K562 (cell line): Measurements from ENCODE around the gene NUAK2. TPM values are rescaled to one million over a fixed set of nuclear protein-coding genes. Genes with fewer than 3 reads are reported as not detected.

ENCODE experiments used
- ATAC-seq: fragments of 200-7000 bp; cut with Tn5 transposase; 3 replicates; pipeline ENCODE4 v1.9.1; 2020; ENCODE audit warnings: moderate library complexity
- BruUV-seq: library from RNA; stranded (reverse); fragments of 400-500 nt; replicated peaks from 2 replicates; lab custom pipeline; 2021; lab: Mats Ljungman, UMichigan
- CTCF ChIA-PET: fragments of 300-600 bp; formaldehyde crosslinking; extraction: SDS; loops from one replicate; lab custom pipeline; 2021; ENCODE audit warnings: low intra/inter-chr PET ratio; lab: Yijun Ruan, JAX
- POLR2A ChIA-PET: fragments of 300-600, 350-650 bp; sonication (Branson Sonifier 250); formaldehyde crosslinking; extraction: SDS; loops from one replicate; lab custom pipeline; 2021; ENCODE audit warnings: antibody characterized with exemption, inconsistent platforms; lab: Yijun Ruan, JAX
- DNase-seq, 4 experiments: peaks; one replicate each; pipeline versions ENCODE4 v3.0.0 to v3.0.0-alpha.2; 2011 to 2018; ENCODE audit warnings: low spot score in 3 of 4, mixed read lengths in 3 of 4; ENCODE audit errors: extremely low read depth in 1 of 4
- FAIRE-seq: peaks from 2 replicates; lab custom pipeline; 2011; peaks lifted over from hg19 to GRCh38; lab: Jason Lieb, UNC
- H2AFZ ChIP-seq: 2 replicates; pipeline ENCODE4 v1.6.0; 2011; ENCODE audit warnings: low read depth, low read length, control low read depth, inconsistent platforms
- H3K27ac ChIP-seq: fragments of 200-600 bp; 3 replicates; pipeline ENCODE4 v1.8.0; 2011; ENCODE audit warnings: low read depth, mild to moderate bottlenecking, control low read depth, inconsistent platforms, low read length, moderate library complexity, mixed read lengths; ENCODE audit errors: extremely low read depth
- H3K27me3 ChIP-seq, 2 experiments: fragments of 300-600 bp in 1 of 2; 2 replicates in 1 of 2; 3 replicates in 1 of 2; pipeline versions ENCODE4 v1.6.0 to v1.8.0; 2011; ENCODE audit warnings: inconsistent platforms in 2 of 2, low read length in 2 of 2, mild to moderate bottlenecking in 1 of 2, mixed read lengths in 1 of 2, moderate library complexity in 1 of 2; ENCODE audit not compliant: control insufficient read depth in 2 of 2, insufficient read depth in 2 of 2
- H3K36me3 ChIP-seq: fragments of 300-600 bp; 3 replicates; pipeline ENCODE4 v1.8.0; 2011; ENCODE audit warnings: mild to moderate bottlenecking, low read length, inconsistent platforms; ENCODE audit not compliant: control insufficient read depth, insufficient read depth
- H3K4me1 ChIP-seq, 2 experiments: fragments of 200-600 bp in 1 of 2; replicated peaks in 1 of 2; 2 replicates in 1 of 2; 3 replicates in 1 of 2; pipeline versions ENCODE4 v1.5.1 to v1.8.0; 2011; ENCODE audit warnings: inconsistent platforms in 2 of 2, low read length in 2 of 2, mild to moderate bottlenecking in 1 of 2, mixed read lengths in 1 of 2, moderate library complexity in 1 of 2; ENCODE audit not compliant: control insufficient read depth in 2 of 2, insufficient read depth in 2 of 2
- H3K4me2 ChIP-seq: 2 replicates; pipeline ENCODE4 v1.6.1; 2011; ENCODE audit warnings: low read length, control low read depth, inconsistent platforms, mixed read lengths; ENCODE audit not compliant: insufficient read depth
- H3K4me3 ChIP-seq: fragments of 200-600 bp; sonication (generic), shearing (Covaris generic); 2 replicates; pipeline ENCODE4 v1.5.1; 2016; ENCODE audit warnings: control low read depth, inconsistent platforms
- H3K79me2 ChIP-seq: fragments of 200-600 bp; 3 replicates; pipeline ENCODE4 v1.8.0; 2011; ENCODE audit warnings: low read length, inconsistent platforms; ENCODE audit not compliant: control insufficient read depth, insufficient read depth
- H3K9ac ChIP-seq, 2 experiments: 2 replicates each; pipeline versions ENCODE4 v1.6.0 to v1.6.1; 2011; ENCODE audit warnings: low read depth in 2 of 2, low read length in 2 of 2, control low read depth in 1 of 2, inconsistent platforms in 1 of 2, mild to moderate bottlenecking in 1 of 2, mixed read lengths in 1 of 2; ENCODE audit not compliant: insufficient read depth in 1 of 2
- H3K9me1 ChIP-seq: one replicate; pipeline ENCODE4 v1.6.0; 2011; ENCODE audit warnings: inconsistent platforms, mild to moderate bottlenecking, low read length, moderate library complexity; ENCODE audit not compliant: control insufficient read depth, insufficient read depth
- H3K9me3 ChIP-seq: replicated peaks from 2 replicates; pipeline ENCODE4 v1.5.1; 2011; ENCODE audit warnings: low read depth, low read length, inconsistent platforms; ENCODE audit not compliant: control insufficient read depth, insufficient read depth
- H4K20me1 ChIP-seq: replicated peaks from 2 replicates; pipeline ENCODE4 v1.6.1; 2011; ENCODE audit warnings: low read length, inconsistent platforms, mixed read lengths; ENCODE audit not compliant: control insufficient read depth, insufficient read depth
- CTCF ChIP-seq, 3 experiments: IDR thresholded peaks in 2 of 3; conservative IDR thresholded peaks in 1 of 3; 2 replicates each; pipeline ENCODE4 v1.5.1; 2011 to 2012; ENCODE audit warnings: low read length in 3 of 3, mild to moderate bottlenecking in 3 of 3, control low read depth in 2 of 3, improper control_type of control experiment in 1 of 3, inconsistent platforms in 1 of 3, low read depth in 1 of 3, mixed read lengths in 1 of 3, moderate library complexity in 1 of 3; ENCODE audit not compliant: insufficient read depth in 2 of 3
- SIRT6 ChIP-seq: IDR thresholded peaks from one replicate; pipeline ENCODE4 v1.6.1; 2012; ENCODE audit warnings: low read depth, mild to moderate bottlenecking, control low read depth, inconsistent platforms, low read length, moderate library complexity
- SRSF1 ChIP-seq: fragments of 200-400 bp; formaldehyde crosslinking; IDR thresholded peaks from 2 replicates; pipeline ENCODE4 v1.6.1; 2017; ENCODE audit warnings: mild to moderate bottlenecking, low read depth, low read length, moderate library complexity
- XRCC3 ChIP-seq: fragments of 450-650 bp; IDR thresholded peaks from 2 replicates; pipeline ENCODE4 v1.6.1; 2017; ENCODE audit warnings: mild to moderate bottlenecking, moderate library complexity
- ZNF140 ChIP-seq: fragments of 250-450 bp; sonication (Bioruptor Pico); IDR thresholded peaks from 2 replicates; pipeline ENCODE4 v1.8.0; 2021; ENCODE audit warnings: moderate library complexity, mild to moderate bottlenecking, inconsistent platforms
- ZNF165 ChIP-seq: fragments of 250-450 bp; sonication (Bioruptor Pico); IDR thresholded peaks from 2 replicates; pipeline ENCODE4 v1.4.0; 2020; ENCODE audit warnings: borderline replicate concordance
- ZNF354B ChIP-seq: fragments of 250-450 bp; sonication (Bioruptor Pico); IDR thresholded peaks from 2 replicates; pipeline ENCODE4 v1.4.0; 2020
- ZNF449 ChIP-seq: fragments of 250-450 bp; sonication (Bioruptor Pico); IDR thresholded peaks from 2 replicates; pipeline ENCODE4 v1.8.0; 2022; ENCODE audit warnings: moderate library complexity, mild to moderate bottlenecking, inconsistent platforms
- WGBS: fragments of 100-300 bp; shearing (Covaris generic); methylation state at CpG from one replicate; pipeline ENCODE4 v1.1.6; 2016; ENCODE audit warnings: low coverage, mixed read lengths; ENCODE audit not compliant: insufficient coverage; ENCODE audit errors: missing lambda C conversion rate; 5-methylcytosine and 5-hydroxymethylcytosine counted together
- in situ Hi-C: fragments of 300-500 bp; cut with MboI; formaldehyde crosslinking; loops from 4 replicates; pipeline ENCODE4 v1.15.0; 2018; ENCODE audit warnings: inconsistent platforms, mixed read lengths
- intact Hi-C: fragments of 100-400 bp; cut with micrococcal nuclease; formaldehyde crosslinking; loops from 2 replicates; pipeline ENCODE4 v1.14.2; 2022
- polyA plus RNA-seq, 8 experiments: library from polyadenylated mRNA; depleted of rRNA in 4 of 8; stranded (reverse) in 5 of 8; unstranded in 3 of 8; fragments of >200 nt; fragmentation: Nextera tagmentation in 2 of 8; fragmentation: Illumina TruSeq in 1 of 8; extraction: Ambion mirVana in 2 of 8; extraction: Trizol in 1 of 8; gene quantifications; 2 replicates each; pipeline versions ENCODE4 v1.2.1 to v1.2.3, GENCODE V29; 2011 to 2014; ENCODE audit warnings: inconsistent platforms in 1 of 8, missing spikeins in 1 of 8
- total RNA-seq, 7 experiments: library from RNA; depleted of rRNA in 6 of 7; stranded (reverse); fragments of >200 nt in 6 of 7; fragmentation: Illumina TruSeq in 2 of 7; extraction: Trizol in 2 of 7; gene quantifications; 2 replicates each; pipeline versions ENCODE4 v1.2.1 to v1.2.3, GENCODE V29; 2011 to 2021; ENCODE audit warnings: low replicate concordance in 1 of 7

Gene NUAK2
- total and polyA plus RNA-seq, 9 of the 15 experiments (the other 6 are each of a cell fraction or from before 2014, with no cell fraction given) = 0.04 to 0.44 (median 0.14) TPM

GRCh38 chr1:205343431-205344065 is 22.0 kb upstream of the NUAK2 start (continued):
- TF ChIP-seq ZNF449 (CRISPR knock-in tag) (no peak), CTCF (IDR thresholded peaks at IDR 0.05 in 2 of 3, conservative IDR thresholded peaks at IDR 0.05 in 1 of 3; ENCODE audit: insufficient read depth in 2 of 3, low read depth in 1 of 3, low read length in 3 of 3) (peak in 2 of 3 experiments; percentile 12 to 41; a peak in 4 of 6 replicates), SRSF1 (no peak)
- TF ChIP-seq, all 486 proteins: peak for 3

GRCh38 chr1:205342986-205343385 is 21.4 kb upstream of the NUAK2 start:
- ChIA-PET POLR2A (interaction anchor here (0.8 kb wide), 1 partner anchor 180 kb away, joined by 3 read pairs; no protein-coding TSS in a partner anchor), CTCF (no interaction called here)
- Histone ChIP-seq H3K27me3 (peaks cover 37 to 70% of the 10 kb centered on the region in 2 experiments), H3K4me1 (peaks cover 11 to 19% of the 10 kb centered on the region in 2 experiments), H3K79me2 (no peaks in the 10 kb centered on the region), H4K20me1 (peaks cover 20% of the 10 kb centered on the region; the same call in 1 of the 2 replicates), H3K9me3 (no peaks in the 10 kb centered on the region), H3K36me3 (no peaks in the 10 kb centered on the region), H3K4me3 (no peak overlapping the region), H3K9me1 (no peaks in the 10 kb centered on the region), H3K9ac (no peak overlapping the region), H3K27ac (no peak overlapping the region), H2AFZ (no peak overlapping the region), H3K4me2 (no peak overlapping the region)
- intact Hi-C loops = no loop called here
- FAIRE-seq = no peak
- no peak for ATAC-seq
- in situ Hi-C loops = no loop called here
- 22% methylated on average over 11 of the region's 12 CpGs for WGBS
- DNase-seq = no peak
- TF ChIP-seq ZNF140 (CRISPR knock-in tag) (no peak), SIRT6 (no peak), XRCC3 (no peak), ZNF354B (no peak), ZNF165 (CRISPR knock-in tag) (no peak)
- no TSS peak for BruUV-seq
